ENCODE data around the gene SNX9. TPM values are rescaled to one million over a fixed set of nuclear protein-coding genes. Genes with fewer than 3 reads are reported as not detected.
"Not testable (repeated sequence)": the region's sequence is repeated elsewhere in the genome, so short reads cannot be mapped to it uniquely, and the experiment has no call there.

The SNX9 gene
- total RNA-seq, 2 experiments from 2014 or later, result 14.8 to 15.2 TPM

DNA sequence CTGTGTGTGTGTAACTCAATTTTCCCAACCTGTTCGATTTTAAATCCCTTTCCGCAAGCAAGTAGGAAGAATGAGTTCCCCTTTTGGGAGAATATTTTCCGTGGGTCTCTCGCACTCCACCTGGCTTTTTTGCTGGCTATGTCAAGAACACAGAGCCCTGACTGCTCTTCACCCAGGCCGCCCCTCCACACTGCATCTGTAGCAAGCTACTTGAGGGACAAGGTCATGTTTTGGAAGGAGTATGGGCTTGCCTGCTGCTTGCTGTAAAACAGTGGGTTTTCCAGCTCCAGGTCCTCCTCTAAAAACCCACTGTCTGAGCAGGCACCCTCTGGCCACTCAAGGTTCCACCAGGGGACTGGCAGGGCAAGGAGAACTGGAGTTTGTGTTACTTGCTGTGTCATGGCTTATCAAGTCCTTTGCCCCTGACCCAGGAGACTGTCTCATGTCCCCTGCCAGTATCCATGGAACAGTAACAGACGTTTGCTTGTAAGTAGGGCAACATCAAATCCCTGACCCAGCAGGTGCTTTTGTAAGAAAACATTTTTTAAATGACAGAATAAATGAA lies 123.1 kb downstream of the SNX9 start:
- ATAC-seq (ENCODE audit: low read depth), result no peak
- H3K27ac Mint-ChIP-seq, result no peak overlapping the region
- H3K4me3 Mint-ChIP-seq, result no peak overlapping the region
- DNase-seq, result no peak
- H3K27me3 Mint-ChIP-seq, result peaks cover 10% of the 10 kb centered on the region
- POLR2A ChIA-PET, result no interaction called here
- H3K9me3 Mint-ChIP-seq, result peaks cover 7% of the 10 kb centered on the region
- H3K36me3 Mint-ChIP-seq, result peaks cover 19% of the 10 kb centered on the region
- peaks cover 4% of the 10 kb centered on the region for H3K4me1 Mint-ChIP-seq

DNA sequence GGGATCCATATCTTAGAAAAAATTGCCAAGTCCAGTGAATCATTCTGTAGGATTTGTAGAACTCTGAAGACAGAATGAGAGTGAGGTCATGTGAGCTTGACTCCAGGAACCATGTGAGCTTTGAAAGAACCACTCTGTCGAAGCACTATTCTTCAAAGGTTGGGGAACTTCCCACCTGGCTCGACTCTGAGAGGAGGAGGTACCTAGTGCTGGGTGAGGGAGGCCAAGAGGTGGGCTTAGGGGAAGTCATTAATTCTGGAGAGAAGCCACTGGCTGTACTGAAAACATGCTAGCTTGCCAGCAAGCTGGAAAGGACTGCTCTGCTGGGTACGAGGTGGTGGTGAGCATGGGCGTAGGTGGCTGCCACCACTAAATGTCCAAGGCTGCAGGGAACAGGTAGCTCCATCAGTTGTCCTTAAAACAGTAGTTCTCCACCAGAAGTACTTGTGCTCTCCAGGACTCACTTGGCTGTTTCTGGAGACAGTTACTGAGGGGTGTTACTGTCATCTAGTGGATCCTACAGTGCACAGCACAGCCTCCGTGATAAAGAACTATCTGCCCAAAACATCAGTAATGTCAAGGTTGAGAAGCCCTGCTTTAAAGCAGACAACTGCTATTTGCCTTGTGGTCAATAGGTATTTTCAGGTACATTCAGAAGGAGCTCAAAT lies 124.0 kb downstream of the SNX9 start:
- Mint-ChIP-seq H3K4me1 (peaks cover 4% of the 10 kb centered on the region), H3K36me3 (peaks cover 19% of the 10 kb centered on the region), H3K27ac (no peak overlapping the region), H3K27me3 (peaks cover 10% of the 10 kb centered on the region), H3K9me3 (peaks cover 7% of the 10 kb centered on the region), H3K4me3 (no peak overlapping the region)
- ATAC-seq (ENCODE audit: low read depth), result peak; percentile 84
- no peak for DNase-seq
- POLR2A ChIA-PET, result no interaction called here

DNA sequence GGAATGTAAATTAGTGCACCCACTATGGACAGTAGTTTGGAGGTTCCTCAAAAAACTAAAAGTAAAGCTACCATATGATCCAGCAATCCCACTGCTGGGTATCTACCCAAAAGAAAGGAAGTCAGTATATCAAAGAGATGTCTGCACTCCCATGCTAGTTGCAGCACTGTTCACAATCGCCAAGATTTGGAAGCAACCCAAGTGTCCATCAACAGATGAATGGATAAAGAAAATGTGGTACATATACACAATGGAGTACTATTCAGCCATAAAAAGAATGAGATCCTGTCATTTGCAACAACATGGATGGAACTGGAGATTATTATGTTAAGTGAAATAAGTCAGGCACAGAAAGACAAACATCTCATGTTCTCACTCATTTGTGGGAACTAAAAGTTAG lies 127.9 kb downstream of the SNX9 start:
- POLR2A ChIA-PET; H3K36me3 Mint-ChIP-seq; H3K9me3 Mint-ChIP-seq; H3K4me1 Mint-ChIP-seq; DNase-seq; H3K4me3 Mint-ChIP-seq; H3K27ac Mint-ChIP-seq; ATAC-seq (ENCODE audit: low read depth): not testable (repeated sequence)
- peaks cover 15% of the 10 kb centered on the region for H3K27me3 Mint-ChIP-seq

DNA sequence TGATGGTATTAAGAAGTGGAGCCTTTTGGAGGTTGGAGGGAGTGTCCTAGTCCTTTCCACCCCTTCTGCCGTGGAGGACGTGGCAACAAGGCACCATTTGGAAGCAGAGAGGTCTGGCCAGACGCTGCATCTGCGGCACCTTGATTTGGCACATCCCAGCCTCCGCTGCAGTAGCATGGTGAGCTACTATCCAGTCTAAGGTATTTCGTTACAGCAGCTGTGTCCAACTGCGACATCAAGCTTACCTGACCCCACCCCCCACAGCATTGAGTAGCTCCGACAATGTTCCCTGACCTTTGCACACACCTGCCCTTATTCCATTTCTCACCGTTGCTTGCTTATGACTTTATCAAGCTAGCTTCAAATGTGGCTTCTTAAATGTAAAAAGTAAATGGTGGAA lies 128.8 kb downstream of the SNX9 start:
- Mint-ChIP-seq H3K9me3 (peaks cover 7% of the 10 kb centered on the region), H3K4me1 (peaks cover 4% of the 10 kb centered on the region), H3K4me3 (no peak overlapping the region), H3K27me3 (peaks cover 15% of the 10 kb centered on the region), H3K36me3 (peaks cover 7% of the 10 kb centered on the region), H3K27ac (no peak overlapping the region)
- POLR2A ChIA-PET, result interaction anchor here (0.9 kb wide), 1 partner anchor 74 kb away, joined by 4 read pairs; no protein-coding TSS in a partner anchor
- ATAC-seq (ENCODE audit: low read depth), result no peak
- no peak for DNase-seq

DNA sequence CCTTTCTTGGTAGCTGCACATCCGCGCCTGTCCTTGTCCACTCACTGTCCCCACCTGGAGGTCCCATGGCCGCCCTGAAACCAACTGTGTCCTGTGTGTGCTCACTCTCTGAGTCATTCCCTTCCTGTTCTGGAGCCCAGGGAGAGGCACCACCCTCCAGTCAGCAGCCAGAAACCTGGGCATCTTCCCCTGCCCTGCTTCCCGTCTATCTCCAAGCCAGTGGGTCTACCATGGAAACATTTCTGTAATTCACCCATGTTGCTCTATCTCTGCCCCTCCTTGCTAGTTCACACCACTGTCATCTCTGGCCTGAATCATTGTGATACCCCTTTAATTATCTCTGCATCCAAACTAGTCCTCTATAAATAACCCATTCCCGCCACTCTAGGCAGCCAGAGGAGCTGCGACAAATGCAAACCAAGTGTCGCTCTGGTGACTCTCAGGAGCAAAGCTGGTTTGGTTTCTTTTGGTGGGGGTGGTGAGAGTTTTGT lies 129.9 kb downstream of the SNX9 start:
- POLR2A ChIA-PET, result no interaction called here
- Mint-ChIP-seq H3K4me3 (no peak overlapping the region), H3K27me3 (peaks cover 15% of the 10 kb centered on the region), H3K36me3 (peaks cover 9% of the 10 kb centered on the region), H3K27ac (no peak overlapping the region), H3K9me3 (peaks cover 9% of the 10 kb centered on the region), H3K4me1 (peaks cover 3% of the 10 kb centered on the region)
- no peak for ATAC-seq (ENCODE audit: low read depth)
- DNase-seq, result no peak

DNA sequence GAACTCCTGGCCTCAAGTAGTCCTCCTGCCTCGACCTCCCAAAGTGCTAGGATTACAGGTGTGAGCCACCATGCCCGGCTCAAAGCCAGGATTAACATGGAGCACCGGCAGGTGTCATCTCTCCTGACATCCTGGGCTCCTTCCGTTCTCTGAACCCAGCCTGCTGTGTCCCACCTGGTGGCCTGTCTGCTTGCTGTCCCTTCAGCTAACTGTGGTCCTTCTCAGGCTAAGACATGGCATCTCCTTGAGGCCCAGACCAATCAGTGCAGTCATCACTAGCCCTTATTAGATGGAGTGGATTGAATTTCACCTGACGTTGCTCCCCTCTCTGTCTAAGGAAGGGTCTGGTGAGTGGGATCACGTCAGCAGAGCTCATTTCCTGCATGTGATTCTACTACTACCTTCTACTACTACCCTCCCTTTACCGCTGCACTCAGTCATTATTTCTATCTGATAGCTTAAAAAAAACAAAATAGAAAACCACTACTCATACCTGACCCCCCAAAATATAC lies 130.6 kb downstream of the SNX9 start:
- Mint-ChIP-seq H3K9me3 (peaks cover 10% of the 10 kb centered on the region), H3K27me3 (peaks cover 14% of the 10 kb centered on the region), H3K4me3 (no peak overlapping the region), H3K4me1 (peaks cover 3% of the 10 kb centered on the region), H3K27ac (no peak overlapping the region), H3K36me3 (peaks cover 11% of the 10 kb centered on the region)
- POLR2A ChIA-PET, result no interaction called here
- DNase-seq (no peak), ATAC-seq (ENCODE audit: low read depth) (no peak)

DNA sequence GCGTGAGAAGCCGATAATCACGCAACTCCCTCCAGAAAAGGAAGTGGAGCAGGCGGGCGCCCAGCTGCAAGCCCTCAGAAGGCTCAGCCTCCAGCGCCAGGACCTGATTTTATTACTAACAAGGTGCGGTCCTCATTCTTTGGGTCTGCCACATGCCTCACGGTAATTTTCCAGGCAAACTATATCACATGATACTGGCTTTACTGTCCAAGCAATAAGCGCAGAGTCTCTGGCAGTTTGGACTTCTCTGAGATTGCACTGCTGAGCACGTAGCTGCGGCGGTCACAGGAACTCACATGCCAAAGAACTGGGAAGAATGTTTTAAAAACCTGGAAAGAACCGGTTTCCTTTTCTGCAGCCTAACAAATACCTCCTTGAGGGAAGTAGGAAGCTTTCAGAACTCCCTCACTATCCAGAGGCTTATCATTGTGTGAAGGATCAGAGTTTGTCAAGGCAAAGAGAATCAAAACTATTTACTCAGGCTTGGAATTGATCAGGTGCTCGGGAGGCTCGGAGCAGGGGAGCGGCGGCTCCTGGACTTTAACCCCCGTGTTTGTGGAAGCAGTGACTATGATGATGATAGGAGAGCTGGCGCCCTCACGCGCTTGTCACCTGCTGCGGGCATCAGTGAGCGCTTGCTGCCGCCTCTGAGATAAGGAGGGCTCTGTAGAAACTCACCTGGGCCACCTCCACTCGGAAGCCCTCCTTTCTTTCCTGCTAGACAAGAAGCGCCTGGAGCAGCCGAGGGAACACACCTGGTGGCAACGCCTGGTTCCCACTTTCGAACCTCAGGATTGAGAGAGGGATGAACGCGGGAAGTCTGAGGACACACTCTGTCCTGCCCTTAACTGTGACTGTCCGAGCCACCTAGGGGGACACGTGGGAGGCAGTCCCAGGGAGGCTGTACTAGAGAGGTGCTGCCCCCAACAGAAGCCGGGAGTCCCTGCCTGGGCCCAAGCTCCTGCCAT lies 131.4 kb downstream of the SNX9 start:
- Mint-ChIP-seq H3K27me3 (peaks cover 11% of the 10 kb centered on the region), H3K36me3 (peaks cover 14% of the 10 kb centered on the region), H3K9me3 (peaks cover 12% of the 10 kb centered on the region), H3K4me1 (peaks cover 3% of the 10 kb centered on the region), H3K27ac (no peak overlapping the region), H3K4me3 (no peak overlapping the region)
- no peak for ATAC-seq (ENCODE audit: low read depth)
- no peak for DNase-seq
- POLR2A ChIA-PET, result no interaction called here

DNA sequence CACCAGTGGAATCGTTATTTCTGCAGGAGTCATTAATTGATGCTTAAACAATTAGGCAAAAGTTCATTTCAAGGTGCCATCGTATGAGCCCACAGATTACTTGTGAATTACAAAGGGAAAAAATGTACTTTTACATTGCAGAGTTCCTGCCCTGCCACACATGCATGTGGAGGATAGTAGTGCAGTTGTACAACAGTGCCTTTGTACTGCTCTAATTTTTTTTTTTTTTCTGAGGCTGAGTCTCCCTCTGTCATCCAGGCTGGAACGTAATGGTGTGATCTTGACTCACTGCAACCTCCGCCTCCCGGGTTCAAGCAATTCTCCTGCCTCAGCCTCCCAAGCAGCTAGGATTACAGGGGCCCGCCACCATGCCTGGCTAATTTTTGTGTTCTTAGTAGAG lies 132.6 kb downstream of the SNX9 start:
- H3K27ac Mint-ChIP-seq, result no peak overlapping the region
- peaks cover 5% of the 10 kb centered on the region for H3K4me1 Mint-ChIP-seq
- peaks cover 15% of the 10 kb centered on the region for H3K9me3 Mint-ChIP-seq
- POLR2A ChIA-PET, result interaction anchor here (0.7 kb wide), 1 partner anchor 14 kb away, joined by 3 read pairs; no protein-coding TSS in a partner anchor
- H3K4me3 Mint-ChIP-seq, result no peak overlapping the region
- H3K27me3 Mint-ChIP-seq, result peaks cover 5% of the 10 kb centered on the region
- peaks cover 21% of the 10 kb centered on the region for H3K36me3 Mint-ChIP-seq
- no peak for DNase-seq
- no peak for ATAC-seq (ENCODE audit: low read depth)

DNA sequence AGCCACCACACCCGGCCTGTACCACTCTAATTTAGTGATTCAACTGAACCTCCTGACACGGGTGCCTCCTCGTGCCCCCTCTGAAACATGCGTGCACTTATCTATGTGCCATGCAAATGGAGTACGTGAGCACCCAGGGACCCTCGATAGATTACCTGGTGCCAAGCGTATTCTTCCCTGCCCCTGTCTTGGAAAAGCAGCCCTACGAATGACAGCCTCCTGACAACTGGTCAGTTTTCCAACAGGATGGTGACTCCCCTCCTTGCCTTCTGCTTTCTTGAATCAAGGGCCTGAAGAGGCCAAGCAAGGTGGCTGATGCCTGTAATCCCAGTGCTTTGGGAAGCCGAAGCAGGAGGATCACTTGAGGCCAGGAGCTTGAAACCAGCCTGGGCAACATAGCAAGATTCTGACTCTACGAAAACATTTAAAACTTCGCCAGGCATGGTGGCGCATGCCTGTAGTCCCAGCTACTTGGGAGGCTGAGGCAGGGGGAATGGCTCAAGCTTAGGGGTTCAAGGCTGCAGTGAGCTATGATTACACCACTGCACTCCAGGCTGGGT lies 133.2 kb downstream of the SNX9 start:
- Mint-ChIP-seq H3K4me1 (peaks cover 6% of the 10 kb centered on the region), H3K4me3 (no peak overlapping the region), H3K9me3 (peaks cover 16% of the 10 kb centered on the region), H3K27me3 (peaks cover 5% of the 10 kb centered on the region), H3K36me3 (peaks cover 24% of the 10 kb centered on the region), H3K27ac (no peak overlapping the region)
- DNase-seq (no peak), ATAC-seq (ENCODE audit: low read depth) (no peak)
- POLR2A ChIA-PET, result interaction anchor here (0.7 kb wide), 1 partner anchor 14 kb away, joined by 3 read pairs; no protein-coding TSS in a partner anchor

DNA sequence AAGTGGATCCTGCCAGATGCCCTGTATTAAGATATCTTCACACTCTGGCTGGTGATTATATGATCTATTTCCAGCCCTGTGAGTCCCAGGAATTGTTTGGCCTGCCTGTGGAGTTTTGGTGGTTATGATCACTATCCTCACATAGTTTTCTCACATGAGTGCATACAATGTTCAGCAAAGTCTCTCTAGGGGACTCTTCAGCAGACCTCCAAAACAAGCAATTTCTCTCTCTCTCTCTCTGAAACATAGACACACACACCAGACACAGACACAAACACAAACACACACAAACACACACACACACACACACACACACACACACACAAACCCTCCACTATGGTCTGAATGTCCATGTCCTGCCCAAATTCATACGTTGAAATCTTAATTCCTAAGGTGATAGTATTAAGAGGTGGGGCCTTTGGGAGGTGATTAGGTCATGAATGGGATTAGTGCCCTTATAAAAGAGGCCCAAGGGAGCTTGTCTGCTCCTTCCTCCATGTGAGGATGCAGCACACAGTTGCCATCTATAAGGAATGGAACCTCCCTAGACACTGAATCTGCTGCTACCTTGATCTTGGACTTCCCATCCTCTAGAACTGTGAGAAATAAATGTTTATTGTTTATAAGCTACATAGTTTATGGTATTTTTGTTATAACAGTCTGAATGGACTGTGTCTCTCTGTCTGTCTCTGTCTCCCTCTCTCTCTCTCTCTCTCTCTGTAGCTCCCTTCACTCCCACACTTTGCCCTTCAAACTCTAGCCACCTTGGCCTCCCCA lies 136.6 kb downstream of the SNX9 start:
- H3K4me3 Mint-ChIP-seq, result no peak overlapping the region
- H3K36me3 Mint-ChIP-seq, result peaks cover 30% of the 10 kb centered on the region
- H3K4me1 Mint-ChIP-seq, result peaks cover 25% of the 10 kb centered on the region
- POLR2A ChIA-PET, result no interaction called here
- ATAC-seq (ENCODE audit: low read depth), result no peak
- no peak for DNase-seq
- no peaks in the 10 kb centered on the region for H3K27me3 Mint-ChIP-seq
- H3K27ac Mint-ChIP-seq, result peak overlapping the region; percentile 31
- peaks cover 17% of the 10 kb centered on the region for H3K9me3 Mint-ChIP-seq

DNA sequence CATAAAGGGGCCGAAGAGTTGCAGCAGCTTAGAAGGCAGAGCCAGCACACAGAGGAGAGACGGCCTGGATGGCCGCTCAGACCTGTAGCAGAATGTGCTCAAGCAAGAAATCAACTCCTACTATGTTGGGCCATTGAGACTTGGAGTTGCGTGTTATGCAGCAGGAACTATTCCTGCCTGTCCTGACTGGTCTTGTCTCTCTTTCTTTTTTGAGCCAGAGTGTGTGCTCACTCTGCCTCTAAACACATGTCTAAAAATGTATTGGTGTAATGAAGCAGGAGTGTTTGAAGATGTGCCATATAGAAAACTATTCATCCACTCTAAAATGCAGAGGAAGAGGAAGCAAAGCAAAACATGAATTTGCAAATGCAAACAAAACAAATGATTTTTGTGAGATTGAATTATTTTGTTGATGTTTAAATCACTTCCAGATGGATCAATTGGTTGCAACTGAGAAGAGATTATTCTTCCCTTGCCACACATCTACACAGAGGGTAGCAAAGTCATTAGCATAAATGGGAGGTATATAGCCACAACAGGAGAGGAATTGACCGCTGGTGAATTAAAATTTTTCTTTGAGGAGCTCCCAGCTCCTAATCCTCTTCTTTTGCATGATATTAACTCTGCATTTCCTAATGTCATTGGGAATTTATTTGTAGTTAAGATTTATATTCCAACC lies 138.2 kb downstream of the SNX9 start:
- Mint-ChIP-seq H3K4me1 (peaks cover 25% of the 10 kb centered on the region), H3K4me3 (no peak overlapping the region), H3K36me3 (peaks cover 35% of the 10 kb centered on the region), H3K27ac (peak overlapping the region; percentile 69), H3K9me3 (peaks cover 17% of the 10 kb centered on the region), H3K27me3 (no peaks in the 10 kb centered on the region)
- ATAC-seq (ENCODE audit: low read depth) (no peak), DNase-seq (no peak)
- POLR2A ChIA-PET, result interaction anchor here (3.6 kb wide), 1 partner anchor 20 kb away, joined by 17 read pairs; the partner anchor contains the start of gene SYNJ2

All from activated naive CD8-positive, alpha-beta T cell treated with anti-CD3 and anti-CD28 coated beads, Interleukin-2, amount 10 ng/mL, durations not matched to agents 7 days and 5 days (primary cell).